HG02642 (cell line): ENCODE results near the gene EEF2K.

Source experiments
- ATAC-seq: cut with Tn5 transposase; IDR thresholded peaks from one replicate; pipeline ENCODE4 v1.9.1; 2021; ENCODE audit warnings: mild to moderate bottlenecking; ENCODE audit not compliant: unreplicated experiment, poor library complexity

Gene EEF2K

GRCh38 chr16:22235839-22236745 lies 30.0 kb downstream of the EEF2K start:
- ATAC-seq, result no peak

DNA sequence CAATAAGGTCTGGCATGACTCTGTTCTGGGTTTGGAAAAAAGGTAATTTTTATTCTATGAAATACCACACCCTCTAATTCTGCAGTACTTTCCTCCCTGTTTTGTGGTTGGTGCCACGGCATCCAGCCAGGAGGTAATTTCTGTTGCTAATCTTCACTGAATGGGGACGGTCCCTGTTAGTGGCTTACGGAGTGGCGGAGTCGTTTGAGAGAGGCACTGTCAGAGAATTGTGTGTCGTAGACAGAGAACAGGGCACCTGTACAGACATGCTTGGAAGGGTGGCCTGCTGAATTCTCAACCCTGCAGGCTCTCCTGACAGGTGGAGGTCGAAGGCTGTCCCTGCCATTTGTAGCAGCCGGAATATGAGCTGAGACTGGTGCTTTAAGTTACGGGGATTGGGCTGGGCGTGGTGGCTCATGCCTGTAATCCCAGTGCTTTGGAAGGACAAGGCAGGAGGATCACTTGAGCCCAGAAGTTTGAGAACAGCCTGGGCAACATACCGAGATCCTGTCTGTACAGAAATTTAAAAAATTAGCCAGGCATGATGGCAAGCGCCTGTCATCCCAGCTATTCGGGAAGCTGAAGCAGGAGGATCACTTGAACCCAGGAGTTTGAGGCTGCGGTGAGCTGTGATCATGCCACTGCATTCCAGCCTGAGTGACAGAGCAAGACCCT lies 33.2 kb downstream of the EEF2K start:
- ATAC-seq, result no peak

GRCh38 chr16:22240023-22240710 lies 34.1 kb downstream of the EEF2K start:
- ATAC-seq, result no peak

DNA sequence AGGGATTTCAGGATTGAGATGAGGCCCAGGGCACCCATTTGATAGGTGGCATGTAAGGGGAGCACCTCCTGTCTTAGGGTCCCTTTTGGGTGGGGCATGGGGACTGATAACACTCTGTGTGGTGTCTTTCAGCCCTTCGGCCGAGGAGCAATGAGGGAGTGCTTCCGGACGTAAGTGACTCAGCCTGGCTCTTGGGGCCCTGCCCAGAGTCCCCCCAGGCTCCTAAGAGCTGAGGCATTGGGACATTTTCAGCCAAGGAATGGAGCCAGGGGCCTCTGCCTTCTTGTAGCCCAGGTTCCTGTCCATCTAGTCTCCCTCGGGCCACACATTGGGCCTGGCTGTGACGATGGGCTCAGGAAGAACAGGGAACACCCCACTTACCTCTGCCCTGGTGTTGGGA lies 44.4 kb downstream of the EEF2K start:
- no peak for ATAC-seq

DNA sequence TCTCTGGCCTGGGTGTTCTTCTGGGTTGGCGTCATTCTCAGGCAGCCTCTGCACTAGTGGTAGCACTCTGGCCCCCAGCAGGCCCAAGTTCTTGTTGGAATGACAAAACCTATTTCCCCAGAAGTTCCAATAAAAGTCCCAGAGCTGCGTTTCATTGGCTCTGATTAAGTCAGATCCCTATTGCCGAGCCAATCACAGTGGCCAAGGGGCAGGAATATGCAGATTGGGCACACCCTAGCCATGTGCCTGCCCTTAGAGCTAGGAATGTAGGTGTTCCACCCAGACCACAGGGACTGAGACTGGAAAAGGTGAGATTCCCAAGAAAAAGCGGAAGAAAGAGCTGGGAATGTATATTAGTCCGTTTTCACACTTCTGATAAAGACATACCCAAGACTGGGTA lies 46.2 kb downstream of the EEF2K start:
- no peak for ATAC-seq

GRCh38 chr16:22253272-22253671 lies 47.2 kb downstream of the EEF2K start:
- ATAC-seq, result no peak

GRCh38 chr16:22255335-22255734 lies 49.3 kb downstream of the EEF2K start:
- no peak for ATAC-seq

GRCh38 chr16:22257440-22257839 lies 51.4 kb downstream of the EEF2K start:
- no peak for ATAC-seq

- no peak for ATAC-seq
Measured at GRCh38 chr16:22260490-22260889, 54.4 kb downstream of the EEF2K start.

DNA sequence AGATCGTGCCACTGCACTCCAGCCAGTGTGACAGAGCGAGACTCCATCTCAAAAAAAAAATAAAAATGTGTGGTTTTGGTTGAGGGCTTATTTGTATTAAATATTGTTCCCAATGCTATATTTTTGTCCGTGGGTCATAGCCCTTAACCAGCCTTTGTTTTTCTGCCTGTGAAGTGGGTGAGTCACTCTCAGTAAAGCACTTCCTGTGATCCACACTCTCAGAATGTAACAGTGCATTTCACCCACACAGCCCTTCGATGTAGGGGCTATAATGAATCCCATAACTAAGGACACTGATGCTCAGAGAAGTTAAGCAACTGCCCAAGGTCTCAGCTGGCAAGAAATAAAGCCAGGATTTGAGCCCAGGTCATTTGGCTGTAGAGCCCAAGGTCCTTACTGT lies 56.4 kb downstream of the EEF2K start:
- no peak for ATAC-seq

DNA sequence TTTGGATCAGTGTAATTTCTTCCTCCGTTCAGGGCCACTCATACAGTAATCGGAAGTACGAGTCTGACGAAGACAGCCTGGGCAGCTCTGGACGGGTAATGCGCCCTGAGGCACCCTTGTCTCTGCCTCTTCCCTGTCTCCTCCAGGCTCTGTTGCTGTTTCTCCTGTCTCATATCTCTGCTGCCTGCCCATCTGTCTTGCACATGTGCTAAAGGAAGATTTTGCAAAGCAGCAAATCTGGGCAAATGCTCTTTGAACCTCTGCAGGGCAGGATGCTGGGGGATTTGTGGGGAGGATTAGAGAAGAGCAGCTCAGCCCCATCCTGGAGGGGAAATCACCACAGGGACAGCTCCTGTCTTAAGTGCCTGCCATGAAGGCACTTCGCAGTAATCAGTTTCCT lies 58.7 kb downstream of the EEF2K start:
- no peak for ATAC-seq

- ATAC-seq, result no peak
Measured at GRCh38 chr16:22265351-22265750, 59.3 kb downstream of the EEF2K start.

GRCh38 chr16:22266546-22266945 lies 60.5 kb downstream of the EEF2K start:
- ATAC-seq, result no peak

- ATAC-seq, result no peak
Measured at GRCh38 chr16:22267764-22268163, 61.7 kb downstream of the EEF2K start.

GRCh38 chr16:22270525-22270924 lies 64.4 kb downstream of the EEF2K start:
- ATAC-seq, result no peak

DNA sequence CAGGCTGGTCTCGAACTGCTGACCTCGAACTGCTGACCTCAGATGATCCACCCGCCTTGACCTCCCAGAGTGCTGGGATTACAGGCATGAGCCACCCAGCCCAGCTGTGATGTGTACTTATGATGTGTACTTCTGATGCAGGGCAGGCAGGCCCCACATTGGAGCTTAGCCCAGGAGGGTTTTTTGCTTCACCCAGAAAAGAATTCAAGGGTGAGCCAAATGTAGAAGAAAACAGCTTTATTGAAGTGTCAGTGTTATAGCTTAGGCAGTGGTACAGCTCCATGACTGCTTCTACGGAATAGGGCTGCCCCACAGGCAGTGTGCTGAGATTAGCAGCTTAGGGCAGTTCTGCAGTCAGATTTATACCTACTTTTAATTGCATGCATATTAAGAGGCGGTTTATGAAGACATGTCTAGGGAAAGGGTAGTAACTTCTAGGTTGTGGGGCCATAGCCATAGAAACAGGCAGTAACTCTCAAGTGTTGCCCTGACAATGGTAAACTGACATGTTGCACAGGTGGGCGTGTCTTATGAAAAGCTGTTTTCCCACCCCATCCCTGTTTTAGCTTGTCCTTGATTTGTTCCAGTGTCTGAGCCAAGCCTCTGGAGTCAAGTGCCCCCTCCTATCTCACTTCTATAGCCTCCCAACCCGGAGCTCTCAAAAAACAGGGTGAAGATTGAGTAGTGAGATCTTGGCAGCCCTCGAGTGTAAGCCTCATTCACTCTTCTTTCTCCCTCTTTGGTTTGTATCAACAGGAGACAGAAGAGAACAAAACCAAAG lies 67.0 kb downstream of the EEF2K start:
- no peak for ATAC-seq

- ATAC-seq, result no peak
Measured at GRCh38 chr16:22274916-22275315, 68.8 kb downstream of the EEF2K start.

DNA sequence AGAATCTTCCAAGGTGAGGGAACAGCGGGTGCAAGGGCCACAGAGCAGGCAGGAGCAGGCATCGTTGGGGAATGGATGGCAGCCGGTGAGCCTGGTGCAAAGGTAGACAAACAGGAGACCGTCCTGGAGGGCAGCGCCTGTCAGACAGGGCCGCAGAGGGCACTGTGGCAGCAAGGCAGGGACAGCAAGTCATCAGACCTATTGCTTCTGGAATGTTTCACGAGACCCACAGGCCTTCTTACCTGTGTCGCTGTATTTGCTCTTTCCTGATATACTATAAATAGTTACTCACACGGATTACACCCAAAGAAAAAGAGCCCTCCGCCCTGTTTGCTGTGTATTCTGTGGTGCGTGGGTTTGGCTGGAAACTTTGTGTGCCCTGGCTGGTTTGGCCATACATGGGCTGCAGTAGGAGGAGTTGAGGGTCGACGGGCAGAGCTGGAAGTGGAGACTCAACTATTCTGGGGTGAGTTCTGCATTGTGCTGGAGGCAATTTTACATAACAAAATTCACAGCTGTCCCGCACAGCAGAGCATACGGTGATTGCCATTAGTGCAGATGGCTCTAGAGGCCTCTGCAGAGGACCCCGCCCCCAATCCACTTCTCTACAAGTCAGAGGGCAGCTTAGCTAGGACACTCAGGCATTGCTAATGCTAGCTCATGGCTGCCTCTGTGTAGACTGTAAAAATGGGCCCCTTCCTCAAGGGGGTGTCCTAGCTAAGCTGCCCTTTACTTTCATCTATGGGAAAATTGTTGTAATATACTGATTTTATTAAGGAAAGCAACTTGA lies 72.6 kb downstream of the EEF2K start:
- ATAC-seq, result no peak

- ATAC-seq, result no peak
Measured at GRCh38 chr16:22282254-22282892, 76.3 kb downstream of the EEF2K start.
